GM18526 (cell line): ENCODE measurements around the gene EHBP1.

Experiments used
- POLR2A ChIP-seq: IDR thresholded peaks from 3 replicates; pipeline ENCODE4 v1.6.1; 2011; ENCODE audit not compliant: insufficient read length; ENCODE audit errors: extremely low read depth

Gene EHBP1

GRCh38 chr2:63008838-63009237, 303.3 kb downstream of the EHBP1 start:
- no peak for TF ChIP-seq POLR2A

GRCh38 chr2:63009490-63009889, 304.0 kb downstream of the EHBP1 start:
- TF ChIP-seq POLR2A = no peak

GRCh38 chr2:63012541-63012940, 307.0 kb downstream of the EHBP1 start:
- no peak for TF ChIP-seq POLR2A

GRCh38 chr2:63013438-63013837, 307.9 kb downstream of the EHBP1 start:
- TF ChIP-seq POLR2A = no peak

GRCh38 chr2:63015389-63015788, 309.9 kb downstream of the EHBP1 start:
- no peak for TF ChIP-seq POLR2A

- TF ChIP-seq POLR2A = no peak
These were observed 312.9 kb downstream of the EHBP1 start for GRCh38 chr2:63018439-63018838.

- no peak for TF ChIP-seq POLR2A
These were observed 317.9 kb downstream of the EHBP1 start for GRCh38 chr2:63023444-63023843.

GRCh38 chr2:63027220-63027619, 321.7 kb downstream of the EHBP1 start:
- TF ChIP-seq POLR2A = no peak

- TF ChIP-seq POLR2A = no peak
These were observed 323.5 kb downstream of the EHBP1 start for GRCh38 chr2:63029058-63029457.

GRCh38 chr2:63034526-63034925, 329.0 kb downstream of the EHBP1 start:
- no peak for TF ChIP-seq POLR2A

- TF ChIP-seq POLR2A = no peak
These were observed 329.7 kb downstream of the EHBP1 start for GRCh38 chr2:63035169-63035568.

- TF ChIP-seq POLR2A = no peak
These were observed 330.1 kb downstream of the EHBP1 start for GRCh38 chr2:63035660-63036059.

GRCh38 chr2:63038034-63038433, 332.5 kb downstream of the EHBP1 start:
- TF ChIP-seq POLR2A = no peak

- TF ChIP-seq POLR2A = no peak
These were observed 335.1 kb downstream of the EHBP1 start for GRCh38 chr2:63040586-63040985.

- TF ChIP-seq POLR2A = no peak
These were observed 336.1 kb downstream of the EHBP1 start for GRCh38 chr2:63041592-63041991.

- no peak for TF ChIP-seq POLR2A
These were observed 339.1 kb downstream of the EHBP1 start for GRCh38 chr2:63044362-63045327.

GRCh38 chr2:63046552-63046951, 341.0 kb downstream of the EHBP1 start:
- no peak for TF ChIP-seq POLR2A

- no peak for TF ChIP-seq POLR2A
These were observed 341.4 kb downstream of the EHBP1 start for GRCh38 chr2:63046961-63047320.
